ENCODE results near the gene KHDRBS1. TPM values are rescaled to one million over a fixed set of nuclear protein-coding genes. Genes with fewer than 3 reads are reported as not detected.
"Not testable (repeated sequence)": the region's sequence is repeated elsewhere in the genome, so short reads cannot be mapped to it uniquely, and the experiment has no call there.

Gene KHDRBS1
- total RNA-seq, 2 experiments from 2014 or later: 91.6 to 94.2 TPM

- Mint-ChIP-seq H3K27ac (no peak overlapping the region), H3K4me1 (ENCODE audit: low read depth) (peaks cover 25% of the 10 kb centered on the region), H3K4me3 (no peak overlapping the region), H3K27me3 (no peaks in the 10 kb centered on the region), H3K9me3 (no peaks in the 10 kb centered on the region), H3K36me3 (ENCODE audit: low read depth) (peaks cover 71% of the 10 kb centered on the region)
- CTCF ChIA-PET: no interaction called here
- intact Hi-C loops (cut with DNase I, micrococcal nuclease): loop anchor here in 1 of 2 experiments (10.0 kb wide), 2 partner anchors 433 to 577 kb away; partner anchors contain the start of genes PEF1, RBBP4 and ZBTB8OS
- H3K27me3 ChIP-seq (ENCODE audit: control insufficient read depth in 1 of 2, insufficient read depth in 2 of 2, low read length in 2 of 2): no peaks in the 10 kb centered on the region
- H3K4me3 ChIP-seq (ENCODE audit: low read length): no peak overlapping the region
- no peak for TF ChIP-seq CTCF (IDR thresholded peaks at IDR 0.05)
- peaks cover 15% of the 10 kb centered on the region for H3K4me1 ChIP-seq (ENCODE audit: insufficient read depth, low read length)
- no peaks in the 10 kb centered on the region for H3K9me3 ChIP-seq (ENCODE audit: control insufficient read depth in 1 of 2, insufficient read depth in 1 of 2, low read length in 2 of 2)
- DNase-seq: no peak
- ATAC-seq (ENCODE audit: poor library complexity): no peak
- peaks cover 32% of the 10 kb centered on the region for H3K36me3 ChIP-seq (ENCODE audit: insufficient read depth, low read length)
- POLR2A ChIA-PET: interaction anchor here (1.2 kb wide), 1 partner anchor 30 kb away, joined by 5 read pairs; the partner anchor contains the start of gene KPNA6
- no peak overlapping the region for H3K27ac ChIP-seq (ENCODE audit: low read depth in 1 of 2, low read length in 2 of 2)
Measured at GRCh38 chr1:32077451-32077850, 63.8 kb downstream of the KHDRBS1 start.

DNA sequence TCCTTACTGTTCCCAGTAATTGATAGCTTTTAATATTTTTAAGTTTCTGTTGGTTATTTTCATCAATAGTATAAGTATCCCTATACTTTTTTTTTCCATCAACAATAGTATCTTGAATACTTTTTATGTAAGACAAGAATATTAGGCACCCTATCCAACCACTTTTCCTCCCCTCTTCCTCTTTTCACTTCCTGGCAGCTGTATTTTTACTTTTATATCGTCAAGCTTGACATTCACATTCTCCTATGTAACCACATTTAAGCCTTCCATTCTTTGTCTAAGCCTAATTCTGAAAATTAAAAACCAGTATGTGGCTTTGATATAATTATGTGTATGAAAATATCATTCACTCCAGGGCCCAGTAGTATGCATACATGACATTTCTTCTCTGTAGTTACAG is 68.4 kb downstream of the KHDRBS1 start:
- no peak overlapping the region for H3K27ac Mint-ChIP-seq
- H3K36me3 ChIP-seq (ENCODE audit: insufficient read depth, low read length): peaks cover 38% of the 10 kb centered on the region

DNA sequence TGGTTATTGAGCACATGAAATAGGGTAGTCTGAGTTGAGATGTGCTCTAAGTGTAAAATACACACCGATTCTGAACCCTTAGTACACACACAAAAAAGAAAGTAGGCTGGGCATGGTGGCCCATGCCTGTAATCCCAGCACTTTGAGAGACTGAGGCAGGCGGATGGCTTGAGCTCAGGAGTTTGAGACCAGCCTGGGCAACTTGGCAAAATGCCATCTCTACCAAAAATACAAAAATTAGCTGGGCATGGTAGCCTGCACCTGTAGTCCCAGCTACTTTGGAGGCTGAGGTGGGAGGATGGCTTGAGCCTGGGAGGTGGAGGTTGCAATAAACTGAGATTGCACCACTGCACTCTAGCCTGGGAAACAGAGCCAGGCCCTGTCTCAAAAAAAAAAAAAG is 72.7 kb downstream of the KHDRBS1 start:
- not testable (repeated sequence) for ATAC-seq (ENCODE audit: poor library complexity); H3K27me3 Mint-ChIP-seq

More for the DNA sequence above, 68.4 kb downstream of the KHDRBS1 start:
- no peak for DNase-seq
- no peak overlapping the region for H3K4me3 Mint-ChIP-seq
- no peak for TF ChIP-seq CTCF (IDR thresholded peaks at IDR 0.05)
- Histone ChIP-seq H3K4me3 (ENCODE audit: low read length) (no peak overlapping the region), H3K27ac (ENCODE audit: low read depth in 1 of 2, low read length in 2 of 2) (no peak overlapping the region), H3K27me3 (ENCODE audit: control insufficient read depth in 1 of 2, insufficient read depth in 2 of 2, low read length in 2 of 2) (no peaks in the 10 kb centered on the region), H3K4me1 (ENCODE audit: insufficient read depth, low read length) (no peaks in the 10 kb centered on the region), H3K9me3 (ENCODE audit: control insufficient read depth in 1 of 2, insufficient read depth in 1 of 2, low read length in 2 of 2) (no peaks in the 10 kb centered on the region)
- peaks cover 4% of the 10 kb centered on the region for H3K4me1 Mint-ChIP-seq (ENCODE audit: low read depth)
- CTCF ChIA-PET: interaction anchor here (1.3 kb wide), 1 partner anchor 9 kb away, joined by 4 read pairs; the partner anchor contains the start of gene TMEM39B
- H3K36me3 Mint-ChIP-seq (ENCODE audit: low read depth): peaks cover 66% of the 10 kb centered on the region
- POLR2A ChIA-PET: interaction anchor here (0.6 kb wide), 1 partner anchor 9 kb away, joined by 3 read pairs; the partner anchor contains the start of gene TMEM39B
- intact Hi-C loops (cut with DNase I, micrococcal nuclease): no loop called here
- no peak for ATAC-seq (ENCODE audit: poor library complexity)
- no peaks in the 10 kb centered on the region for H3K27me3 Mint-ChIP-seq
- no peaks in the 10 kb centered on the region for H3K9me3 Mint-ChIP-seq

DNA sequence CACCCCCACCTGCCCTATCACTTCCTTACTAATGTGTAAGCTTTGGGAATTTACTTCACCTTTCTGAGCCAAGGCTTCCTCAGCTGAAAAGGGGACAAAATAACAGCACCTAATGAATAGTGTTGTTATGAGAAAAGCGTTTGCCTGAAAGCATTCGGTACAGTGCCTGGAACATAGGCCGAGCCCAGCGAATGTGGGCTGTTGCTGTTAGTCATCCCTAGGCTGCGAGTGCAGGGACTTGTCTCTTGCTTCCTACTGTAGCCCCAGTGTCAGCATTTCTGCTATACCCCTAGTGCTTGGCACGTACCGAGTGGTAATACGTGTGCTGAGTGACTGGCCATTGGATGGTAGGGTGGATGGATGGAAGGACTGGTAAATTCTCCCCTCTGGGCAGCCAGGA is 77.5 kb downstream of the KHDRBS1 start:
- DNase-seq: no peak
- H3K4me3 Mint-ChIP-seq: no peak overlapping the region
- ChIA-PET CTCF (no interaction called here), POLR2A (no interaction called here)
- TF ChIP-seq CTCF (IDR thresholded peaks at IDR 0.05): no peak
- no peak overlapping the region for H3K27ac Mint-ChIP-seq
- Histone ChIP-seq H3K4me1 (ENCODE audit: insufficient read depth, low read length) (no peaks in the 10 kb centered on the region), H3K27ac (ENCODE audit: low read depth in 1 of 2, low read length in 2 of 2) (no peak overlapping the region), H3K9me3 (ENCODE audit: control insufficient read depth in 1 of 2, insufficient read depth in 1 of 2, low read length in 2 of 2) (no peaks in the 10 kb centered on the region), H3K4me3 (ENCODE audit: low read length) (no peak overlapping the region), H3K27me3 (ENCODE audit: control insufficient read depth in 1 of 2, insufficient read depth in 2 of 2, low read length in 2 of 2) (no peaks in the 10 kb centered on the region), H3K36me3 (ENCODE audit: insufficient read depth, low read length) (peaks cover 57% of the 10 kb centered on the region)
- H3K4me1 Mint-ChIP-seq (ENCODE audit: low read depth): no peaks in the 10 kb centered on the region
- ATAC-seq (ENCODE audit: poor library complexity): no peak
- no peaks in the 10 kb centered on the region for H3K9me3 Mint-ChIP-seq
- H3K36me3 Mint-ChIP-seq (ENCODE audit: low read depth): peaks cover 70% of the 10 kb centered on the region
- intact Hi-C loops (cut with DNase I, micrococcal nuclease): no loop called here
- no peaks in the 10 kb centered on the region for H3K27me3 Mint-ChIP-seq

More for the DNA sequence above, 72.7 kb downstream of the KHDRBS1 start:
- H3K4me1 Mint-ChIP-seq (ENCODE audit: low read depth); H3K27me3 ChIP-seq (ENCODE audit: control insufficient read depth in 1 of 2, insufficient read depth in 2 of 2, low read length in 2 of 2); CTCF ChIA-PET; intact Hi-C loops (cut with DNase I, micrococcal nuclease); H3K27ac ChIP-seq (ENCODE audit: low read depth in 1 of 2, low read length in 2 of 2); H3K4me1 ChIP-seq (ENCODE audit: insufficient read depth, low read length); H3K4me3 Mint-ChIP-seq; H3K9me3 ChIP-seq (ENCODE audit: control insufficient read depth in 1 of 2, insufficient read depth in 1 of 2, low read length in 2 of 2); H3K9me3 Mint-ChIP-seq; H3K27ac Mint-ChIP-seq; DNase-seq; POLR2A ChIA-PET; H3K4me3 ChIP-seq (ENCODE audit: low read length): not testable (repeated sequence)
- H3K36me3 Mint-ChIP-seq (ENCODE audit: low read depth): peaks cover 64% of the 10 kb centered on the region
- H3K36me3 ChIP-seq (ENCODE audit: insufficient read depth, low read length): peaks cover 39% of the 10 kb centered on the region

Data from CD4-positive, alpha-beta T cell (primary cell).